8988T (cell line): ENCODE data around the gene C20orf204.

Experiments
- DNase-seq: peaks from one replicate; pipeline ENCODE4 v3.0.0; 2011

The C20orf204 gene

GRCh38 chr20:64042054-64042781 lies 6.2 kb downstream of the C20orf204 start:
- no peak for DNase-seq

- DNase-seq: no peak
Measured at GRCh38 chr20:64043768-64044167, 7.8 kb downstream of the C20orf204 start.

DNA sequence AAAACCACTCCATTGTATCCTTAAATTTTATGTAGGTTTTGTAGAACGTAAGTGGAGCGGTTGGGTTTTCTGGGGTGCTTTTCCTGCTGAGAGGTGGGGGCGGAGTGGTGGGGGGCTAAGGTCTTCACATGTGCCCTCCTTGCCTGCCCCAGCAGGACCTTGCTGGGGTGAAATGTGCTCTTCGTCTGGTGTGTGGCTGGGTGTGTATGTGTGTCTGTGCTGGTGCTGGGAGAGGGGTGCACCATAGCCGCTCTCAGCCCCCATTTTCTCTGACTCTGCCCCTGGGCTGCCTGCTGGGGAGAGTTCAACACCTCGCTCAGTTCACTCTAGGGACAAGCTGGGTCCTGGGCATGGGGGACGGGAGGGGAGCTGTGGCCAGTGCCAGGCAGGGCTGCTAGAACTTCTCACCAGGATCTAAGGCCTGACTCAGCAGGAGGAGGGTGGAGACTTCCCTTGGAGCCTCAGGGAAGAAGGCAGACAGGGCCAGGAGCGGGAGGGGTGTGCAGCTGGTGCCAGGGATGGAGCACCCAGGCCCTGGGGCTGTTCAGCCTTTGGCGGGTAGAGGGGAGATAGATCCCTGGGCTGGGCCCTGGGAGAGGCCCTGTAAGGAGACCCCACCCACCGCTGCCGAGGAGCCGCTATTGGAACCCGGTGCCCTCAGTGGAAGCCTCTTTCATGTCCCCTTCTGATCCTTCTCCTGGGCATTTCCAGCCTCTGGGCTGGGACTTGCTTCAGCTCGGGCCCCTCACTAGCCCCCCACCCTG lies 8.7 kb downstream of the C20orf204 start:
- DNase-seq: peak; percentile 91

DNA sequence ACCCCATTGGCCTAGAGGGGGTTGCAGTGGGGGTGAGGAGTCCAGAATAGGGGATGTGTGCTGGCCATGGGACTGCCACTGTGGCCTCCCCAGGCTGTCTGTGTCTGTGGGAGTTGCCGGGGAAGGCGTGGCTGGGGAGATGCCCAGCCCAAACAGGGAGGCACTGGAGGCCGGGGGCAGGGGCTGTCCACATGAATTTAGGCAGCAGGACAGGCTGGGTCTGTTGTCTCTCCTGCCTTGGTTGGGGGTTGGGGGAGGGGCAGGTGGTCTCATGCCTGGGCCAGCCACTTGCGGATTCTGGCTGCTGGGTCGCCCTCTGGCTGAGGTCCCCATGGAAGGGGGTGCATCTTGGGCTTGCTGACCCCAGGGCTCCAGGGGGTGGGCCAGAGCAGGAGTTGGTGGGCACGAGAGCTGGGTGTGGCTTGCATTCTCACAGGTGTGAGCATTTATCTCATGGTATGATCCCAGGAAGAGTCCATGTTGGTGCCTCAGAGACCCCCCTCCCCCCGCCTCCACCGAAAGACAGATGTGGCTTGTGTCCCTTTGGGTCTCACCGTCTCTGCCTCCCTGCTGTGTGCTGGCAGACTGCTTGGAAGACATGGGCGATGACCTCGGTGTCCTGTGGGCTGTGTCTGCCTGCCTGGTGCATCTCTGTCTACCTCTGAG lies 9.5 kb downstream of the C20orf204 start:
- no peak for DNase-seq

DNA sequence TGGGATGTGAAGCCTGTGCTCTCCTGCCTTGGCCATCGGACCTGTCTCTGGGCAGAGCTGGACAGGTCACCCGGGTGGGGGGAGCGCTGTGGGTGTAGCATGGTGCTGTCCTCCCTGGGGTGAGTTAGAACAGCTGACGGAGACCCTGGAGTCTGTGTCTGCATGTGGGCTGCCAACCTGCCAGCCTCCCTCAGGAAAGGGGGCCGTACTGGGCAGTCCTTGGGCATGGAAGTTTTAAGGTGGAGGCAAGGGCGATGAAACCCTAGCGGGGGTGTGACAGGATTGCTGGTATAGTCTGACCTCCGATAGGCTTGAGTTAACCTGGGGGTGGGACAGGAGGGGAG lies 11.0 kb downstream of the C20orf204 start:
- DNase-seq: no peak

GRCh38 chr20:64047968-64048401 lies 12.0 kb downstream of the C20orf204 start:
- DNase-seq: no peak

- DNase-seq: no peak
Measured at GRCh38 chr20:64048402-64049044, 12.5 kb downstream of the C20orf204 start.

DNA sequence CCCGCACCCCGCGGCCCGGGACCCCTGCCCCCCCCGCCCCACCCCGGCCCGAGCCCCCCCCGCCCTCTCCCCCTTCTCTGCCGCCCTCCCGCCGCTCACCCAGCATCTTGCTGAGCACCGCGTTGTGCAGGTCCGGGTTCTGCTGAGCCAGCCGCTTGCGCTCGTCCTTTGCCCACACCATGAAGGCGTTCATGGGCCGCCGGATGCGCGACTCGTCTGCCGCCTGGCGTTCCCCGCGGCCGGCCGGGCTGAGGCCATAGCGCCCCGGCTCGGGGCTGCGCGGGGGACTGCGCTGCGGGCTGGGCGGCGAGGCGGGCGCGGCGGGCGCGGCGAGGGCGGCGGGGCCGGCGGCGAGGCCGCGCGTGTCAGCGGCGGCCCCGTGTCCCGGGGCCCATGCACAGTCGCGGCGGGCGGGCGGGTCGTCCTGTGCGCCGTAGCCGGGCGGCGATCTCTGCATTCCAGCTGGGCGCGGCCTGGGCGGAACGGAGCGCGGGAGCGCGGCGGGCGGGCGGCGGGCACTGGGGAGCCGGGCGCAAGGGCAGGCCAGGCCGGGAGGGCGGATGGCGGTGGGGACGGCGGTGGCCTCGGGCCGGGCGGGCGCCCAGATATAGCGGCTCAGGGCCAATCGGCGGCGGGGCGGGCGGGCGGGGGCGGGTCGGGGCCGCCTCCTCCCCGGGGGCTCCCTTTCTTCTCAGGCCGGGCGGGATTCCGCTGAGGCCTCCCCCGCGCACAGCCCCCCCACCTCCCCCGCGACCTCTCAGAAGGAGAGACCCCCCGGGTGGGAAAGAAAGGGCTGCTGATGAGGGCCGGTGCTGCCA lies 13.3 kb downstream of the C20orf204 start, which contains the start of gene SOX18:
TSS of gene SOX18 (minus strand) at position 580 of the 818 bp plus-strand sequence. CDS start at position 457, 123 bp downstream.
- DNase-seq: peak; percentile 86

- DNase-seq: no peak
Measured at GRCh38 chr20:64049878-64050260, 13.9 kb downstream of the C20orf204 start.

DNA sequence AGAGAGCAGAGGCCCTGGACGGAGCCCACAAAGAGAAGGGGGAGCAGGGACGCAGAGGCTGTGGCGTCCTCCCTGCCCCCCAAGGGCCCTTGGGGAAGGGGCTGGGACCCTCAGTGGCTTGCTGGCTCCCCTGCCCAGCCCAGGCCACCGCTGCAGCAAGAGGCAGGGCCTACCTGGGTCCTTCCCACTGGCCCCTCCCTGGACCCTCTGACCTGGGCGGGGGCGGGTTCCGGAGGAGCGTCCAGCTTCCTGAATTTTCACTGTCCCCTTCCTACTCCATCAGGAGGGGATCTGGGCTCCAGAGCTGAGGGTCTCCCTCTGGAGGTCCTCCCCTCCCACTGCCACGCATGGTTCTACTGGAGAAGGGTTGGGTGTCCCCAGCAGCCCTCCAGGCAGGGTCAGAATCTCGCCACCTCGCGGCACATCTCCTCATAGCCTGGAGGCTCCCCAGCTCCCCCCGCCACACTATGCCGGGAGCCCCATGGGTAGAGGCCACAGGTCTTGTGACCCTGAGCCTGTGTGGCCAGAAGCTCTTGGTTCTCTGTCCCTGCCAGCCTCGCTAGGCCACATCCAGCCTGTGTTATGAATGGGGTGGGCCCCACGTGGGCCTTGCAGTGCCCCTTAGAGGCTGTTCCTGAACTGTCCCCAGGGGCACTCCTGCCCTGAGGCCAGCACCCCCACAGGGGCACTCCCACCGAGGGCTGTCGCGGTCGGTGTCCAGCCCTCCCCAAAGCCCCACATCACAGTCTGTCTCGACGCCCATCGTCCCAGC lies 14.5 kb downstream of the C20orf204 start:
- DNase-seq: no peak

- no peak for DNase-seq
Measured at GRCh38 chr20:64051033-64051452, 15.1 kb downstream of the C20orf204 start.

- no peak for DNase-seq
Measured at GRCh38 chr20:64051561-64052325, 15.8 kb downstream of the C20orf204 start.

DNA sequence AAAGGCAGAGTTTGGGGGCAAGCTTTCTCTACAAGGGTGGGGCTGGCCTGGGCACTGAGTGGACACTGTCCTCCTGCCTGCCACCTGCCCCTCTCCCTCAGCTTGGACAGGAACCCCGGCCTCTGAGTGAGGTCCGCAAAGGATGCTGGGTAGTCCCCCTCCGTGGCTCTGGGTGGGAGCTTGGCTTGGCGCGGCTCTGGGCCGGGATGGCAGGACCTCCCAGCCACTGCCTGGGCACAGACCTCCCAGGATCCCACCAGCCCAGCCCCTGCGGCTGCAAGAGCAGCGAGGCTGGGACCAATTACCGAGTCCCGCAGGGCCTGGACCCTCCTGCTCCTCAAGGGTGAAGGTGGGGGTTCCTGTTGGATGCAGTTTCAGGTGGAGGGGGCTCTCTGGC lies 16.3 kb downstream of the C20orf204 start:
- DNase-seq: no peak

DNA sequence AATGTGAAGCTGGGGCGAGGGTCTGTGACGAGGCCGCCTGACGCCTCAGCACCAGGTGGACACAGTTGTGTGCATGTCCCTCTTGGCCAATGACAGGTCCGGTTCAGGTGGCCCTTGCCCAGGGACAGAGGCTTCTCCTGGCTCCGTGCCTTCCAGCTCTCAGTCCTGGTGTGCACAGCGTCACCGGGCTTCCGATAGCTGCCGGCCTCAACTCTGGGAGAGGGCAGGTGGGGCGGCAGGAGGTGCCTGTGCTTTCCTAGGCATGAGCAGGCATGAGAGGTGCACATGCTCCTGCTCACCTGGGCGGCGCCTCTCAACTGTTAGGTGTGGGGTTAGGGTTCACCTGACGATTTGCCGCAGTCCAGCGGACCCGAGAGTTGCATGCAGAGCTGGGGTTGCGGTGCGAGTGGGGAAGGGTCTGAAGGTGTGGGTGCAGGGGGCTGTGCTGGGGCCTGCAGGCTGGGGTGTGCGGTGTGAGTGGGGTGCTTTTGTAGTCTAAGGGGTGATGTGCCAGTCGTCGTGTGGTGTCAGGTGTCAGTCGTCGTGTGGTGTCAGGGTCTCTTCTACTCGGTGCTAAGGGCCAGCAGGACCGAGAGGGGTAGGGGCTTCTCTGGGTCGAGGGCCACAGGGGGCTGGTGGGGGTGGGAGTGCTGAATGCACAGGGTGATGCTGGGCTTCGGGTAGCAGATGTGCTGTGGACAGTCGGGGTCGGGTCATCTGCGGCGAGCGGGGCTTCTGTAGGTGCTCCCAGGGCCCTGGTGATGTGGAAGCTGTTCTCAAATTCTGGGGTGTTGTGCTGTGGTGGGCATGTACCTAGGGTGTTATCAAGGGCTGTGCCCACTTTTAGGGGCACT lies 17.2 kb downstream of the C20orf204 start:
- DNase-seq: no peak

- DNase-seq: peak; percentile 98
Measured at GRCh38 chr20:64053841-64054661, 18.1 kb downstream of the C20orf204 start.

DNA sequence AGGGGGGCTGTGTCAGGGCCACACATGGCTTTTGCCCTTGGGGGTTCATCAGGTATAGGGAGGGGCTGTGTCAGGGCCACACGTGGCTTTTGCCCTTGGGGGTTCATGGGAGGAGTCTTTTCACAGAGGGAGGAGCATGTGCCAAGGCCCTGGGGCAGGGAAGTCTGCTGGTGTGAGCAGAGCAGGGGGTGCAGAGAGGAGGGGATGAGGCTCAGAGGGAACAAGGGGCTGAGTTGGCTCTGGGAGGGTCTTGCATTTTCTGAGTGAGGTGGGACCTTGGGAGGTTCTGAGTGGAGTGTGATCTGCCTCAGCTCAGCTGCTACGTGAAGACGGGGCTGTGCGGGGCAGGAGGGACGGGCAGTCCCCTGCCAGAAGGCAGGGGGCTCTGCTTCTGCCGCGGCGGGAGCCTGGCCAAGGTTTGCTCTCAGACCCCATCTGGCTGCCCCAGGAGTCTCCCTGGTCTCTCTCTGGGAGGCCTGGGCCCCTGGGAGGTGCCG lies 19.5 kb downstream of the C20orf204 start:
- DNase-seq: no peak

GRCh38 chr20:64055893-64056638 lies 20.1 kb downstream of the C20orf204 start:
- DNase-seq: no peak

GRCh38 chr20:64056639-64056888 lies 20.6 kb downstream of the C20orf204 start:
- no peak for DNase-seq
